Measurements from ENCODE around the gene KCNH2. TPM values are rescaled to one million over a fixed set of nuclear protein-coding genes. Genes with fewer than 3 reads are reported as not detected.

Gene KCNH2
- total RNA-seq, 4 donors from 2014 or later: 29.8 to 71.7 (median 42.5) TPM

GRCh38 chr7:150982351-150982750 lies 4.2 kb upstream of the KCNH2 start:
- H3K9me3 ChIP-seq: no peaks in the 10 kb centered on the region
- no peak overlapping the region for H3K4me3 ChIP-seq
- WGBS: 44% methylated on average over 3 of the region's 3 CpGs
- peaks cover 0 to 15% (median 2%) of the 10 kb centered on the region in 4 donors for H3K27me3 ChIP-seq
- peaks cover 19 to 38% (median 37%) of the 10 kb centered on the region in 4 donors for H3K4me1 ChIP-seq
- H3K27ac ChIP-seq (replicated peaks in 1 of 4): no peak overlapping the region
- H3K36me3 ChIP-seq: no peaks in the 10 kb centered on the region
- TF ChIP-seq POLR2AphosphoS5 (IDR thresholded peaks at IDR 0.05) (no peak), EP300 (IDR thresholded peaks at IDR 0.05) (no peak), POLR2A (IDR thresholded peaks at IDR 0.05; ENCODE audit: low read depth) (no peak)
- TF ChIP-seq, protein P1, sequence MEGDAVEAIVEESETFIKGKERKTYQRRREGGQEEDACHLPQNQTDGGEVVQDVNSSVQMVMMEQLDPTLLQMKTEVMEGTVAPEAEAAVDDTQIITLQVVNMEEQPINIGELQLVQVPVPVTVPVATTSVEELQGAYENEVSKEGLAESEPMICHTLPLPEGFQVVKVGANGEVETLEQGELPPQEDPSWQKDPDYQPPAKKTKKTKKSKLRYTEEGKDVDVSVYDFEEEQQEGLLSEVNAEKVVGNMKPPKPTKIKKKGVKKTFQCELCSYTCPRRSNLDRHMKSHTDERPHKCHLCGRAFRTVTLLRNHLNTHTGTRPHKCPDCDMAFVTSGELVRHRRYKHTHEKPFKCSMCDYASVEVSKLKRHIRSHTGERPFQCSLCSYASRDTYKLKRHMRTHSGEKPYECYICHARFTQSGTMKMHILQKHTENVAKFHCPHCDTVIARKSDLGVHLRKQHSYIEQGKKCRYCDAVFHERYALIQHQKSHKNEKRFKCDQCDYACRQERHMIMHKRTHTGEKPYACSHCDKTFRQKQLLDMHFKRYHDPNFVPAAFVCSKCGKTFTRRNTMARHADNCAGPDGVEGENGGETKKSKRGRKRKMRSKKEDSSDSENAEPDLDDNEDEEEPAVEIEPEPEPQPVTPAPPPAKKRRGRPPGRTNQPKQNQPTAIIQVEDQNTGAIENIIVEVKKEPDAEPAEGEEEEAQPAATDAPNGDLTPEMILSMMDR (IDR thresholded peaks at IDR 0.05): no peak
- DNase-seq (ENCODE audit: extremely low spot score): no peak
- intact Hi-C loops (cut with DNase I): loop anchor here (10.0 kb wide), 1 partner anchor 208 kb away; no protein-coding TSS in a partner anchor

DNA sequence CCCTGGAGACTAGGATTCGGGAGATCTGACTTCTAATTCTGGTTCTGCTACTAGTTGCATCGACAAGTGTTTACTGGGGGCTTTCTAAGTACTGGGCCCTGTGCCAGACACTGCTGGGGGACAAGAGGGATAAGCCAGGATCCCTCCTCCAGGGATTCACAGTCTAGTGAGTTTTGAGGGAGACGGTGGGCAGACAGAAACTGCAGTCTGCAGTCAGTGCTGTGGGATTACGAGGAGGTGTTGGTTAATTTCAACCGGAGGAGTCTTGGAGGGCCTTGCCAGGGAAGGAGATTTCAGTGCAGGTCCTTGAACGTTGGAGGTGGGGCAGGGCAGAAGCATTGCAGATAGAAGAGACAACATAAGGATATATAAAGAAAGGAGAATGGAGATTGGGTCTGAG lies 3.5 kb upstream of the KCNH2 start:
- Histone ChIP-seq H3K4me1 (peaks cover 24 to 45% (median 44%) of the 10 kb centered on the region in 4 donors), H3K36me3 (no peaks in the 10 kb centered on the region), H3K9me3 (no peaks in the 10 kb centered on the region), H3K27me3 (peaks cover 0 to 21% (median 6%) of the 10 kb centered on the region in 4 donors), H3K27ac (replicated peaks in 1 of 4) (no peak overlapping the region), H3K4me3 (no peak overlapping the region)
- no peak for DNase-seq (ENCODE audit: extremely low spot score)
- WGBS: 71% methylated on average over 5 of the region's 6 CpGs
- intact Hi-C loops (cut with DNase I): loop anchor here (10.0 kb wide), 1 partner anchor 207 kb away; no protein-coding TSS in a partner anchor
- TF ChIP-seq EP300 (IDR thresholded peaks at IDR 0.05) (no peak), POLR2AphosphoS5 (IDR thresholded peaks at IDR 0.05) (no peak), POLR2A (IDR thresholded peaks at IDR 0.05; ENCODE audit: low read depth) (no peak)
- TF ChIP-seq, protein P1 (IDR thresholded peaks at IDR 0.05): no peak

DNA sequence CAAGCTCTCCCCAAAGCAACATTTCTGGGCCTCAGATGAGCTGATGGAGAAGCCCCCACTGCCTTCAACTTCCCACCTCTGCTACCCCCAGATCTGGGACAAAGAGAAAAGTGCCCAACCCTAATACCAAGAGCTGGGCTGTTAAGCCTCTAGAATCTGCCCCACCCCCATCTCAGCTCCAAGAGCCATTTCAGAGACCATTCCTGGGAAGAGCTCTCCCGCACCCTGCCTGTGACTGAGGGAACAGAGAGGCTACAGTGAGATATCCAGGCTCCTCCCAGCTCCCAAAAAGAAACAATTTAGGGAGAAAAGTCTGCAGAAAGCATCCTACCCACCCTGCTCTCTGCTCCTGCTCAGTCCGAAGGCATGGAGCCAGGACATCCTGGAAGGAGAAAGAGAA lies 2.5 kb upstream of the KCNH2 start:
- Histone ChIP-seq H3K4me3 (no peak overlapping the region), H3K9me3 (no peaks in the 10 kb centered on the region), H3K27ac (replicated peaks in 1 of 4) (peak overlapping the region in 2 of 4 donors; percentile 87 to 88), H3K27me3 (peaks cover 0 to 31% (median 6%) of the 10 kb centered on the region in 4 donors), H3K36me3 (no peaks in the 10 kb centered on the region), H3K4me1 (peaks cover 28 to 46% (median 45%) of the 10 kb centered on the region in 4 donors)
- intact Hi-C loops (cut with DNase I): loop anchor here (10.0 kb wide), 1 partner anchor 206 kb away; no protein-coding TSS in a partner anchor
- 73% methylated on average over 2 of the region's 2 CpGs for WGBS
- TF ChIP-seq POLR2A (IDR thresholded peaks at IDR 0.05; ENCODE audit: low read depth): no peak
- no peak for TF ChIP-seq POLR2AphosphoS5 (IDR thresholded peaks at IDR 0.05)
- TF ChIP-seq EP300 (IDR thresholded peaks at IDR 0.05): no peak
- TF ChIP-seq, protein P1 (IDR thresholded peaks at IDR 0.05): no peak
- DNase-seq (ENCODE audit: extremely low spot score): no peak

DNA sequence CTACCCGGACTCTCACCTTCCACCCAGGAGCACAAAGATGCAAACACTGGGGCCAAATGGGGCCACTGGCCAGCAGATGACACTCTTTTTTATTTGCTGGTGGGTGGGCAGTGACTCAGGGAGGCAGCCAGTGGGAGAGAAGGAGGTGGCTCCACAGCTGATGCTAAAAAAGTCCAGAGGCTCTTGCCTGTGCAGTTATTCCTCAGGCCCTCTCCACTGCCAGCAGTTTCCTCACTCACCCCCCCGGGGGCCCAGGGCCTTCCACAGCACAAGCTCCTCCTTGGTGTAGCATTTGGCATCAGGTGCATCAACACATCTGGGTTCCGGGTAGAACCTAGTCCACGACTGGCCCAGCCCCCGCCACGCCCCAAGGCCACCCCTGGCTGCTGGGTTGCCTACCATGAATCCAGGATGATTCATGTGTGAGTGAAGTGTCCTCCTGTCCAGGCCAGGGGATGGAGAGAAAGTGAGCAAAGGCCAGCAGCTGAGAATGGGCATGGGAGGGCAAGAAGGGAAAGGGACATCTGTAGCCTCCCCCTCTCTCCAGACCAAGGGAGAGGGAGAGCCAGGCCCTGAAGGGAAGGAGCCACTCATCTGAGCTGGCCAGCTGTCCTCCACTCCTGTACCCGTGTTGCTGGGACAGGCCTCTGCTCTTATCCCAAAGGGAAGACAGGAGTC lies 1.7 kb upstream of the KCNH2 start:
- intact Hi-C loops (cut with DNase I): loop anchor here (10.0 kb wide), 1 partner anchor 205 kb away; no protein-coding TSS in a partner anchor
- peak overlapping the region; percentile 87 to 88 (median 88) for H3K27ac ChIP-seq (replicated peaks in 1 of 4)
- H3K4me1 ChIP-seq: peaks cover 28 to 53% (median 53%) of the 10 kb centered on the region in 4 donors
- 47% methylated on average over 7 of the region's 7 CpGs for WGBS
- H3K36me3 ChIP-seq: no peaks in the 10 kb centered on the region
- peak overlapping the region in 2 of 4 donors; percentile 60 to 61 for H3K4me3 ChIP-seq
- H3K9me3 ChIP-seq: no peaks in the 10 kb centered on the region
- DNase-seq (ENCODE audit: extremely low spot score): no peak
- TF ChIP-seq, protein P1 (IDR thresholded peaks at IDR 0.05): no peak
- peak; percentile 22 to 52 for TF ChIP-seq POLR2AphosphoS5 (IDR thresholded peaks at IDR 0.05)
- peaks cover 0 to 38% (median 6%) of the 10 kb centered on the region in 4 donors for H3K27me3 ChIP-seq
